Effector CD8-positive, alpha-beta T cell (primary cell): ENCODE measurements around the gene LRMDA.

Experiments
- DNase-seq: peaks from one replicate; lab custom pipeline; 2025; lab: John Stamatoyannopoulos, UW

Gene LRMDA

DNA sequence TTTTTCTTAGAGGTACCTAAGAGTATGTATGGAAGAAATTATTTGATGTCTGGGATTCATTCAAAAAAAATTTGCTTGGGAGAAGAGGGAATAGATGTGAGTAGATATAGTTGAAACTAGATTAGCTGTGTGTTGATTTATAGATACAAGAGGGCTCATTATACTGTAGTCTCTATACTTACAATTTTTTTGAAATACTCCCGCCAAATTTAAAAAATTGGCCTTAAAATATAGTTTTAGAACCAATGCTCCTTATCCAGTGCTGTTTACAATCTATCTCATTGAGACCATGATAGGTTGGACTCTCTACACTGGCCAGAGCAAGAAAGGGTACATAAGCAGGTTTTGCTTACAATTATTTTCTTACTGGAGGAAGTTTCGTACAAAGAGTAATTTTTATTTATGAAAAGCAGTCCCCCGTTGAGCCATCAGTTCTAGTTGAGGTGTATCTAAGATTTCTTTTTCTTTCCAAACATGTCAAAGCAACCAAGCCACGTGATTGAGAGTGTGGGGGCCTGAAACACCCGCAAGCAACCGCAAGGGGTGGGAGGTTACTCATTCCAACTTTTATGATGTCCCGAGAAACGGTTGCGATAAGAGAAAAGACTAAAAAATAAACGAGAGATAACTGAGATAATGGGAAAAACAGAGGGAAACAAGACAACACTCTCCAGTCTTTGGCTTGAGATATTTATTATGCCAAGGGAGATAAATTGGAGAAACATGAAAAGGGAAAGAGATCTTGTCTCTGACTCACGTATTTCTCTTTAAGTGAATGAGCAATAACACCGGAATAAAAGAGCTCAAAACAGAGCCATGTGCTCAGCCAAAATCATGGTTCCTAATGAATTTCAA, 729.2 kb downstream of the LRMDA start:
- DNase-seq: no peak

DNA sequence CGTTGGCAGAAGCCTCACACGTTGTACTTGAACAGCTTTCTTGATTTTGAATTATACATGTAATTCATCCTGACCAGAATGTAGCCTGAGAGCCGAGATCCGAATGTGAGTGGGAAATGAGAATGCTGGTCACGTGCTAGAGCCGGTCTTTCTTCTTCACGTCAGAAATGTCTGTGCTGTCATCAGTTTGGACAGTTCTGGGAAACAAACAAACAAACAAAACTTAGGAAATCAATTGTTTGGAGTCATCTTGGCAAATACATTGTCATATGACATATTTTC, 729.8 kb downstream of the LRMDA start:
- no peak for DNase-seq

DNA sequence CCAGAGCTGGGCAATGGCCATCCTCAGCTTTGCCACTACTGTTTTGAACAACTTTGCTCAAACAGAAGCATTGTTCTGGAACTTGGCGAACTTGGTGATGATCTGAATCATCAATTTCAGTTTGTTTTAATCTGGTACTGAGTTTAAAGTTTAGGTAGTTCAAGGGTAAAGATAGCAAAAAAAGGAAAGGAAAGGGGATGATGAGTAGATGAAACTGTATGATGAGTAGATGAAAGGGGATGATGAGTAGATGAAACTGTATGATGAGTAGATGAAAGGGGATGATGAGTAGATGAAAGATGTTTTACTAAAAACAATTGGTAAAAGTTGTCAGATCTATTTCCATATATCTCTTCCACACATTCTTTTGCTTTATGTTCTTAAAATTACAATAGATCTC, 737.0 kb downstream of the LRMDA start:
- no peak for DNase-seq

DNA sequence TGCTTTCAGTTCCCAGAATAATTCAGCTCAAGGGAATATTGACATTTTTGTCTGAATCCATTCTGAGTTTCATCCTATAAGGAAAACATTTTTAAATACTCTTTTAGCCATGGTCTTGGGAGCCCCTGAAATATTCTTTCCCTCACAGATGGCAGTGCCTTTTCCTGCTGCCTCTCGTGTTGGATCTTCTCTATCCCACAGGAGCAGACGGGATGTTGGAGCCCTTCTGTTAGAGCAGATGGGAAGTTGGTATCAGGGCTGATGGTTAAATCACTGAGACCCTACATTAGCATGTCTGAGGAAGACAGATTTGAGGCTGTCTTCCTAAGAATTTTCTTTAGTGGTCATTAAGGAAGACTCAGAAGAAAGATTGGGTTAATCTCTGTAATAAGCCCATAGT, 737.8 kb downstream of the LRMDA start:
- DNase-seq: no peak

DNA sequence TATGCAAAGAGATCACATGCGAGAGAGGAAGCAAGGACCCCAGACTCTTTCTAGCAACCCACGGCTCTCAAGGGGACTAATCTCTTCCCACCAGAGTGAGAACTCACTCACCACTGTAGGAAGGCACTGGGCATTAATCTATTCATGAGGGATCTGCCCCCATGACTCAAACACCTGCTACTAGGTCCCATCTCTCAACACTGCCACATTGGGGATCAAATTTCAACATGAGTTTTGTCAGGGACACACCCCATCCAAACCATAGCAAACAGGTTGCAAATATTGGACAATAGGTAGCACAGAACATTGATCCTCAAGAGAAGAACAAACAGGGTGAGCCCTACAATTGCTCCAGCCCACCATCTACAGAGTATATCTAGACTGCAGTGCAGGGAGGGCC, 740.6 kb downstream of the LRMDA start:
- no peak for DNase-seq

DNA sequence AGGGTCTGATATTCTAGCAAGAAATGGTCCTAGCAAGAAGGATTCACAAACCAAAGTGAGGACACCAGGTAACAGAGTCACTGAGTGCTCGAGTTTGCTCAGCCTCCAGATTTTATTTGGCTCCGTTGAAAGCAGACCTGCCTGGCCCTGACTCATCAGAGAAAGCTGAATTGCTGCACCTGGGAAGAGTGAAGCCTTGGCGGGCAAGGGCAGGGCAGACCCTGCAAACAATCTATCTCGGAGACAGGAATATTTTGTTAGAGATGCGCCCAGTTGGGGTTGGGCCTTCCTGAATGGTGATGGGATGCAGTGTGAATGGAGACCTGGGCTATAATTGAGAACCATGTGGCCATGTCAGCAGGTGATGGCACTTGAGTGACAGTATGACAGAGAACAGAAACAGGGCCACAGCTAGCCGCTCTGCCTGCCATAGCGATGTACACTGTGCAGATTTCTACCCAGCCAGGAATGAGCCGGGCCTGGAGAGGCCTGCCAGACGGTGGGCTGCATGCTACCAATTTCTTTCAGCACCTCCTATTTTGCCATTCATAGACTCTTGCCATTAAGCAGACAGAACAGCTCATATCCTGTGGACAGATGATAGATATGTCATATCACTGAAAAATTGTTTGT, 744.2 kb downstream of the LRMDA start:
- DNase-seq: no peak

DNA sequence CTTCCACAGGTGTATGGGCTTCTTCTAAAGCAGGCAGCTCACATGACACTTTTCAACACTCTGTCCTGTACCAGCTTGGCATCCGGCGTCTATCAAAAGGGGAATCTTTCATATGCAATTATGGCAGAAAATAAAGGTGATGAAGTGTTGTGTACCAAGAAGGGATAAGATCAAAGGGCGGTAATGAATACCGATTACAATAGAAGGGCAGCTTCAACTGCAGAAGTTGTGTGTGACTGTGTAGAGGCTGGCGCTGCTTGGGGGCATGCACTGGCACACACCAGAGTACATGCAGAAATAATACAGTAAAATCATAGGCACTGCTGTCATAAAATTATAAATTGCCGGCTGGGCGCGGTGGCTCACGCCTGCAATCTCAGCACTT, 744.7 kb downstream of the LRMDA start:
- DNase-seq: no peak

DNA sequence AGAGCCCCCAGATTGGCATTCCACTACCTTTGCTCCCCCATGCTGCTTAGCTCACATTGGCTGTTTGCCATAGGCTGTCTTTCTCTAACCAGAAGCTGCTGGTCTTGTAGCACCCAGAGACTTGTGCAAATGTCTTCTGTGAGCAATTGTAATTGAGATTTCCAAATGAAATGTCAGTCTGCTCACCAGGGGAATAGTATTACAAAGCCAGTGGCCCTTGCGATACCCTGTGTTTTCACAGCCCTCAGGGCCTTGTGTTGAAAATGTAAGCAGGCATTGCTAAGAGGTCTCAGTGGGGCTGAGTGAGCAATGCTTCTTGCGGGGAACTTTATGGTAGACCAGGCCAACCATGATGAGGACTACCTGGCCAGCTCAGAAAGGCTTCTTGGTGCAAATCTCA, 746.5 kb downstream of the LRMDA start:
- DNase-seq: no peak

DNA sequence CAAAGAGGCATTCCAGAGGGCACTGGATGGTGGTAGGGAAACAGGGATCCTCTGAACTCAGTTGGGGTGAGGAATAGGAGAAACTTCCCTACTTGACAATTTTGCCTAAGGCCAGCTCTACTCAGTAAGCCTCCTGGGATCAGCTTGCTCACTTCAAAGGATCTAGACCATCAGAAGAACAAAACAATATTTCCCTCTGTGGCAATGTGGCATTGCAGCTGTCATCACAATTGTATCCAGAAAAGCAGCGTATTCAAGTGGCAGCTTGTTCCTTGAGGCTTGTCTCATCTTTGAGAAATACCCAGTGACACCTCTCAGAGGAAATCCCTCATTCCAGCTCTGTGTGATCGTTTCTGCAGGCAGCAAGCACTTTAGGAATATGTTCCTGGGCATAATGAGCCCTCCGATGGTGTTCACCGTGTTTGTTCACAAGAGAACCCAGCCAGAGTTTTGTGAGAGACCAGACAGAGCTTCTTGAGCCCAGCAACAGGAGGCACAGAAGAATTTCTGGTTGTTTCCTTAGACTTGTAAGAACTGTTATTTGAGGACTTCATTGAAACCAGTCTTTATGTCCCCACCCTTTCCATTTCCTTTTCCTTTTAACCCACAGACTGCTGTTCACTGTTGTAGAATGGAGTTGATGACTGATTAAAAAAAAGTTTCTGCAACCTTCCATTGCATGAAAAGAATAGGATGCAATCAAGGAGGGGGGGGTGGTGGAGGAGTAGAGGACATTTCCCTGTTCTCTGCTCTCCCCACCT, 747.3 kb downstream of the LRMDA start:
- no peak for DNase-seq

DNA sequence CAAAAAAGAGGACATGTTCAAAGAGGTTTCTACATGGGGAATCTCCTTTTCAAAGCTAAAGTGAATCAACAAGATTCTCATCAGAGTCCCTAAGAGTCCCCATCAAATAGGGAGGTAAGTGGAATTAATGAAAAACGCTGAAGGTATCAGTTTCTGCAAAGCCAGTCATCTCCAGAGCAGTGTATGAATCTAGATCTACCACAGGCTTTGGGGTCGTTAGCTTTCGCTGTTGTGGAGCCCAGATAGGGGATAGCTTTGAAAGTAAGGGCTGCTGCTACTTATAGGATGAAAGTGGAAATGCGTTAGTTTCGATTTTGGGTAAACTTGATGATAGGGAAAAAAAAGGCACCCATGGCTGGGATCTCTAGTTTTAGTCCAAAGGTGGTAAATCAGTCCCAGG, 748.4 kb downstream of the LRMDA start:
- DNase-seq: no peak

DNA sequence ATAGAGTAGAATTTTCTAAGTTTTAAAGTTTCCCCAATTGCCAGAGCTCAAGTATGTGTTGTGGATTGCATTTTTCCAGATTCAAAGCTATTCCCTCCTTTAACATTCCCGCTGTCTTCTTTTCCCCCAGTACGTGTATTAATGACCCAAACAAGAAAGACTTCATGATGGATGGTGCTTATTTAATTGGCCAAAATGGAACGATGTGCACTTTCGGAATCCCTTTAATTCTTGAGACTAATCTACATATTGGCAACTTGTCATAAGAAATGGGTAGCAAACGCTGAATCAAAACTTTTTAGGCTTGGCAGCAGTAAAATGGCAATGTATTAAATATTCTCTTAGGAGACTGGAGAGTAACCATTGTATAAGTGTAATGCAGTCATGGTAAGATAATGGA, 753.2 kb downstream of the LRMDA start:
- no peak for DNase-seq

DNA sequence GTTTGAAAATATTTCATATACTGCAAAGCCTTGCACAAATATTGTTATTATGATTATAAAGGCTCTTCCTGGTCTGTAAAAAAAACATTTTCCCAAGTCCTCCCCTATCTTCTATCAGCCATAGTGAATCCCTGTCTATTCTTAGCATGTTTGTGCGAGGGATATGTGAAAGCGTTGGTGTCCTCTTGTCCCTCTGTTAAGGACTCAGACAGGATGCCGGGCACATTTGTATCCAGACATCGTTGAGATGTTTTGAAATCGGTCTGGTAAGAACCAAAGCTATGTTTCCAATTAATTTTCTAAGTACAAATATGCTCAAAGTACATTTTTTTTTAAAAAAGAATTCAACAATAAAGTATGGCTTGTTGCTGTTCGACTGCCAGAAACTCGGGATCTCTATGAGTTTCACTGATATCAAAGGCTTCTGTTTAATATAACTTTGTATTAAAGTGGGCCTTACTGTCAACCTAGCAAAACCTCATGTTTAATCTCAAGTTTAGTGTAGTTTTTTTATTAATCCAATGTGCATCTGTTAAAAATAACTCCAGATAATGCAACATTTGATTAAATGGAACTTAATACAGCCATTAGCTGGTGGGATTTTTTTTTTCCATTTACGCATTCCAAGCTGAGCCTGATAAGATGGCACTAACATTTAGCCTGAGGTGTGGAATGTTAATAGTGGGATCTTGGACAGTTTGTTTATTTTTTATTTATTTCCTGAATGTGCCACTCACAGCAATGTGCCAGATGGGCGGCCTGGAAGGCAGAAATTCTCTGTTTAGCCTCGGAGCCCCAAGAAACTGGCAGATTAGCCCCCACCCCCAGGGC, 754.3 kb downstream of the LRMDA start:
- no peak for DNase-seq

DNA sequence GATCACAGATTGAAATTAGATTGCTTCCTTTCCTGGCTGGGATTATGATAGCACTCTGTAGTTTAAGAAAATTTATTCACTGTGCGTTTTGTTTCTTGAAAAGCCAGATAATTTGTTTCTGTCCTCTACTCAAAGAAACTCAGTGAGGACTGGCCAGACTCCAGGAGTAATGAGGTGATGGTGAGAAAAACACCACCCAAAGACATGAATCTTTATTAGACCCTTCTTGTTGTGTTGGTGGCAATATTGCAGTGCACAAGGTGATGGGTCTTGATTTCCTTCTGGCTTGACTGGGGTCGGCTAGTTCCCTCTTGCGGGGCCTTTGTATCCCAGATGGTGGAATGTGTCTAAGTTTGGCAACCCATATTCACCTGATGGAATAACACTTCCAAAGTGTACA, 756.8 kb downstream of the LRMDA start:
- no peak for DNase-seq

DNA sequence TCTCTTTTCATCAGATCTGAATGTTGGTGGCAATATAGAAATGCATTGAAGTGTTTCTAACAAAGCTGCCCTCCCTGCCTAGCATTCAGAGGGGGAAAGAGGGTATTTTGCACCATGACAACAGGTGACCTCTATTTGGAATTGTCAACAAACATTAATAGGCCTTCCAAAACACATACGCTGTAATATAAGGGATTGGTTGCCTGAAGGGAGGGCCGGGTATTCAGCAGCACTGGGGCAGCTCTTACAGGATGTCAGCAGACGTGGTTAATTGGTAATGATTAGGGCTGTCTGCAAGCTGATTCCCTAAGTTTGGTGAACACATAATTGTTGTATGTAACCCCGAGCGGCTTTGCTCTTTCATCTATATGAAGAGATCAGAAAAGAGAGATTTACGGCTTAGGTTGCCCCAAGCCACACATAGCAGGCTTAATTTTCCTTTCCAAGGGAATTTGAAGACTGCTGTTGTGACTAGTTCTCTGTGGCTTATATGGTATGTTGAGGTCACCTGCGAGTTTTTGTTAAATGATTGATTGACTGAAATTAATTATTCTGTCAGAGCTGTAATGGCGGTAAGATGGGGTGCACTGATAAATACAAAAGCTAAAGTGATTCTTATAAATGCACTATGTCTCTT, 759.3 kb downstream of the LRMDA start:
- DNase-seq: no peak

DNA sequence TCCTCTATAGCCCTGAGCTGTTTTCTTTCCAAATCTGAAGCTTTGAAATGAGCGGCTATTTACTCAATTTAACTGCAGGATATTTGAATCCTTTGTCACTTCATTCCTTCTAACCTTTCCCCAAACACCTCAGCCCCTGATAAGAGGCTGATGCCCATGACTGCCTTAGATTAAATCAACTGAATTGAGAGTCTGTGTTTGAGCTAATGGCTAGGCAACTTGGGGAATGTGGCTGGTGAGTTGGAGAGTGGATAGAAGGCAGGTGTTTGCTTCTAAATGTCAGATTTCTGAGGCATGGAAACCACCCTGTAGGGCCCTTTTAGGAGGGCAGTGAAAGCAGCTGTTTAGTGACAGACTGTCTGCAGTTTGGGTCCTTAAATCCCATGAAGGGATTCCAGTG, 759.9 kb downstream of the LRMDA start:
- DNase-seq: no peak

DNA sequence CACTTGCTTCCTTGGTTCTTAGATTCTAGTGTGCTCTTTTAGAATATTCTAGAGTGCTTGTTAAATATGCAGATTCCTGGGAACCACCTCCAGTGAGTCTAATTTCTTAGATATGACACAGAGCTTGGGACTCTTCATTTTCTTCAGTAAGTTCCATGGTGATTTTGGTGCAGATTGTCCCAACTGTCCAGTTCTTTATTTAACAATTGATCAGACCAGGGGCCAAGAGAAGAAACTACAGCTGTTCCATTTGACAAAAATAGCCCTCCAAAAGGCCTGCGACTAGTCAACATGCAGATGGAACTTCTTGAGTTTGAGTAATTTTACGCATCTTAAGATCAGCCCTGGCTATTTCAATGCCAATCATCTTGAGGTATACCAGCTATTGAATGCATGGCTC, 760.7 kb downstream of the LRMDA start:
- DNase-seq: no peak

DNA sequence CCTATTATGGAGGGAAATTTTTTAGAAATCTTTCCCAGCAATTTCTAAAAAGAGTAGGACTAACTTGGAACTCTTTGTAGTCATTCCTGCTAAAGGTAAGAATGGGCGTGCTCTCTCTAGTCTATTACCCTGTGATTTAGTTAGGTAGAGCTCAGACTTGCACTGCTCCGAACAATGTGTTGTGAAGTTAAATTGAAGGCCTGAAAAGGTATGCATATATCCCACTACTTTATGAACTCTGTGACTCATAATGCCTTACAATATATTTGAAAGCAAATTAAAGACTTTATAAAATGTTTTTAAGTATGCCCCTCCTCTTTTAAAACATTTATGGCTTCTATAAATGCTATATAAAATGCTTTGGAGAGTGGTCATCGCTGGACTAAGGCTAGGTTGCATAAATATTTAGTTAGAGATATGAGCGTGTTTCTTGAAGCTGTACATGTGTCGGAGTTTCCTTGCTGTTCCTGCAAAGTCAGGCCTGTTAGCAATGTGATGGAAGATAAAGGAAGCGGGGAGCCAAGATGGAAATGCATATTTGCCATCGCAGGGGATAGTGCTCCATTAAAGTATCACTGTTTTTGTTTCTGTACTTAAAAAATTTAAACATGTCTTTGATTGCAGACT, 761.4 kb downstream of the LRMDA start:
- no peak for DNase-seq

DNA sequence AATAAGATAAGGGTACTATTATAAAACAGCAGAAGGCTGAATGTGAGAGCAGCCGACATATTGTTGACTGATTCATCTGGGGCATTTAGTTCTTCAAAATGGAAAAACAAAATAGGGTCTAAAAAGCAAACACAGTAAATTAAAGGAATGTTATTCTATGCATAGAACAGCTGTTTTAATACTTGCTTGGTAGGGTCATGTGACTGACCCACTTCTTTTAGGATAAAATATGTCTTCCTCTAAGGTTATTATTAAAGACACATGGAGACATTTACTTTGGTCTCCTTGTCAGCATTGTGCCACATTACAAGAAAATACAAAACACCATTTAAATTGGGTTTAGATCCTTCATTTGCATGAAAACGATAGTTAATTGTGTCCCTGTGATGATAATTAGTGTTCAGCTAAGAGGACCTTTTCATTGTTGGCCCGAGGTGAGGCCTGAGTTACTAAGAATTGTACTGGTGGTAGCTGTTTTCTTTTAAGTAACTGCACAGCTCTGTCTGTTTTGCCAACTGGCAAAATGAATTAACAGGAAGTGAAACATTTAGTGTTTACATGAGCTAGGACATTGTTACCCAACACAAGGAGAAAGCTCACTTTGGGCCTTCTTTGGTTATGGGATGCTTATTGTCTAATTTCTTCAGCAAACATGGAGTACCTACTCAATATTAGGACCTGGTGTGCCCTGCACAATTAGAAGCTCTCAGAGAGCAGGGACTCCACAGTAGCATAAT, 764.4 kb downstream of the LRMDA start:
- DNase-seq: no peak

DNA sequence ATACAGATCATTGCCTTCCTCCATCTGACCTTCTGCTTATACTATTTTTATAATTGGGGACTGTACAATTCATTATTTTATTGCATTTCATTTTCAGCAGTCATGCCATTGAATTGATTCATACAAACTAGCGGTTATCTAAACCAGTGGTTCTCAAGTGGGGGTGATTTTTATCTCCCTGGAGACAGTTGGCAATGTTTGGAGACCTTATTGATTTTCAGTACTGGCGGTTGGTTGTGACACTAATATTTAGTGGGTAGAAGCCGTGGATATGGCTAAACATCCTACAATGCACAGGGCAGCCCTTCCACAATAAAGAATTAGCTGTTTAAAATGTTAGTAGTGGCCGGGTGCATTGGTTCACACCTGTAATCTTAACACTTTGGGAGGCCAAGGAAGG, 765.9 kb downstream of the LRMDA start:
- no peak for DNase-seq

DNA sequence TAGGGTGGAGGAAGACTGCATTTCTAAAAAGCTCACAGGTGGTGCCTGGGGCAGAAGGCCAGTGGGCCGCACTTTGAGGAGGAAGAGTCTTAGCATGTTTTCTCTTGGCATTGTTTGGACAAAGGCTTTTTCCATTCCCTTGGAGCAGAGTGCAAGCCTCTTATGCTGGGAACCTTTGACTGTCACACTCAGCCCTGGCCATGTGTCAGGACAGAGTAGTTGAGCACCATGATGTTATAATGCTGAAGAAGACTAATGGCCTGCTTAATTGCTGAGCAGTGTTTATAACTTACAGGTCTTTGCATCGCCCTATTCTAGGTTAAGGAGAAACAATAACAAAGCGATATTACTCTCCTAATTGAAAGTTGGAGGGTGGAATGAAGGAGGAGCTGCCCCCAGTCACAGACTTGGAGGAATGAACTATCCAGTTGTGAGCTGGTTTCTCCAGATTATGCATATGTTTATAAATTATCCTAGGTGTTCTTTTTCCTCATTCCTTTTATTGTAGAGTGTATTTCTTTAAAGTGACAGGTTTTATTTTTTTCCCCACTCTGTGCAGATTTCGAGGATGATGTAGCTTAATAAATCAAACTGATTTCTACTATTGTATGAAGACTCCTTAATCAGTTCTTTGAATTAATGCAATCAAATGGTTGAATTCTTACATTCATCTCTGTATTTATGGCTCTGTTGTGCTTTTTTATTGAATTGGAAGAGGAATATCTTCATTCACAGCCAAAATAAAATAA, 767.0 kb downstream of the LRMDA start:
- no peak for DNase-seq
